Type B pancreatic cell (in vitro differentiated cells): ENCODE results near the gene RRP15. TPM values are rescaled to one million over a fixed set of nuclear protein-coding genes. Genes with fewer than 3 reads are reported as not detected.
"Not testable (repeated sequence)": the region's sequence is repeated elsewhere in the genome, so short reads cannot be mapped to it uniquely, and the experiment has no call there.

Experiments used
- DNase-seq: peaks from one replicate; pipeline ENCODE4 v3.0.0; 2021; ENCODE audit warnings: mixed read lengths; ENCODE audit not compliant: unreplicated experiment; ENCODE audit errors: extremely low spot score
- H3K27ac Mint-ChIP-seq: 2 replicates; pipeline ENCODE4 v1.8.0; 2021; ENCODE audit warnings: mild to moderate bottlenecking, mixed read lengths
- H3K27me3 Mint-ChIP-seq: 2 replicates; pipeline ENCODE4 v1.8.0; 2021; ENCODE audit warnings: mixed read lengths
- H3K36me3 Mint-ChIP-seq: 2 replicates; pipeline ENCODE4 v1.8.0; 2021; ENCODE audit warnings: mixed read lengths
- H3K4me1 Mint-ChIP-seq: one replicate; pipeline ENCODE4 v1.8.0; 2021; ENCODE audit warnings: mixed read lengths; ENCODE audit not compliant: unreplicated experiment
- H3K4me3 Mint-ChIP-seq: 2 replicates; pipeline ENCODE4 v1.8.0; 2021; ENCODE audit warnings: mild to moderate bottlenecking, mixed read lengths
- H3K9me3 Mint-ChIP-seq: 2 replicates; pipeline ENCODE4 v1.8.0; 2021; ENCODE audit warnings: mixed read lengths
- total RNA-seq: library from RNA; stranded (reverse); gene quantifications from 2 replicates; pipeline ENCODE4 v1.2.1, GENCODE V29; 2021; ENCODE audit warnings: low replicate concordance
- TF ChIP-seq, protein P1 (sequence below): fragments of 200-600 bp; sonication (generic); conservative IDR thresholded peaks from 2 replicates; pipeline ENCODE4 v1.5.0; 2021; ENCODE audit warnings: antibody characterized with exemption, mild to moderate bottlenecking

The RRP15 gene
- total RNA-seq, 1 donor from 2014 or later, result 22.9 TPM

DNA sequence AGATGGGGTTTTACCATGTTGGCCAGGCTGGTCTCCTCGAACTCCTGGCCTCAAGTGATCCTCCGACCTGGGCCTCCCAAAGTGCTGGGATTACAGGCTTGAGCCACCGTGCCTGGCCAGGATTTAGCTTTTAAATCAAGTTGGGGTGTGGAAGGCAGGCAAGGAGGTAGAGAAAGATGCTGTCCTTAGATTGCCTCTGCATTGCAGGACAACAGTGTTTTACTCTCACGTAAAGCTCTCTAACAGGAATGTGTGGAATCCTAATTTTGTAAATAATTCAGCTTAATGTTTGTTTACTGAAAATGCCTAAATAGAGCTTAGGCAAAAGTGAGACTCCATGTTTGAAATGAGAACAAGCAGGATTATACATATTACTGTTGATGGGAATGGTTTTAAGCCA is 30.5 kb downstream of the RRP15 start:
- Mint-ChIP-seq H3K36me3 (peaks cover 23% of the 10 kb centered on the region), H3K4me1 (no peaks in the 10 kb centered on the region), H3K9me3 (no peaks in the 10 kb centered on the region), H3K4me3 (no peak overlapping the region), H3K27me3 (no peaks in the 10 kb centered on the region), H3K27ac (no peak overlapping the region)
- TF ChIP-seq, protein P1, sequence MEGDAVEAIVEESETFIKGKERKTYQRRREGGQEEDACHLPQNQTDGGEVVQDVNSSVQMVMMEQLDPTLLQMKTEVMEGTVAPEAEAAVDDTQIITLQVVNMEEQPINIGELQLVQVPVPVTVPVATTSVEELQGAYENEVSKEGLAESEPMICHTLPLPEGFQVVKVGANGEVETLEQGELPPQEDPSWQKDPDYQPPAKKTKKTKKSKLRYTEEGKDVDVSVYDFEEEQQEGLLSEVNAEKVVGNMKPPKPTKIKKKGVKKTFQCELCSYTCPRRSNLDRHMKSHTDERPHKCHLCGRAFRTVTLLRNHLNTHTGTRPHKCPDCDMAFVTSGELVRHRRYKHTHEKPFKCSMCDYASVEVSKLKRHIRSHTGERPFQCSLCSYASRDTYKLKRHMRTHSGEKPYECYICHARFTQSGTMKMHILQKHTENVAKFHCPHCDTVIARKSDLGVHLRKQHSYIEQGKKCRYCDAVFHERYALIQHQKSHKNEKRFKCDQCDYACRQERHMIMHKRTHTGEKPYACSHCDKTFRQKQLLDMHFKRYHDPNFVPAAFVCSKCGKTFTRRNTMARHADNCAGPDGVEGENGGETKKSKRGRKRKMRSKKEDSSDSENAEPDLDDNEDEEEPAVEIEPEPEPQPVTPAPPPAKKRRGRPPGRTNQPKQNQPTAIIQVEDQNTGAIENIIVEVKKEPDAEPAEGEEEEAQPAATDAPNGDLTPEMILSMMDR, result no peak
- DNase-seq, result no peak

DNA sequence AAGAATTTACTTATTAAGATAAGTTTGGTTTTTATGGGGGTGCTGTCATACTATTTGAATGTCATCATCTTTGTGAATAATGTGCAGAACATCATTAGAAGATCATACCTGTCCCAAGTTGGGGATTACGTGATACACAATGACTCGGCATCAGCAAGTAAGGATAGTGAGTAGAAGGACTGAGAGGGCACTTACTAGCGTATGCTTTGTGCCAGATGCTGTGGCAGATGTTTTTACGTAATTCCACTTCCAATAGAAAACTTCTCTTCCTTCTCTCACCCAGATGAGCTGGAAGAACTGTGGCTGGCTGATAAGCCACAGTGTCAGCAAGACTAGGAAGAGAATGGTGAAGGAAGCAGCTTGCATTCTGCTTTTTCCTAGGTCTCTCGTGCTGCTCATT is 32.0 kb downstream of the RRP15 start:
- TF ChIP-seq, protein P1, result no peak
- Mint-ChIP-seq H3K27me3 (no peaks in the 10 kb centered on the region), H3K36me3 (peaks cover 18% of the 10 kb centered on the region), H3K27ac (no peak overlapping the region), H3K4me1 (no peaks in the 10 kb centered on the region), H3K4me3 (no peak overlapping the region), H3K9me3 (no peaks in the 10 kb centered on the region)
- no peak for DNase-seq

DNA sequence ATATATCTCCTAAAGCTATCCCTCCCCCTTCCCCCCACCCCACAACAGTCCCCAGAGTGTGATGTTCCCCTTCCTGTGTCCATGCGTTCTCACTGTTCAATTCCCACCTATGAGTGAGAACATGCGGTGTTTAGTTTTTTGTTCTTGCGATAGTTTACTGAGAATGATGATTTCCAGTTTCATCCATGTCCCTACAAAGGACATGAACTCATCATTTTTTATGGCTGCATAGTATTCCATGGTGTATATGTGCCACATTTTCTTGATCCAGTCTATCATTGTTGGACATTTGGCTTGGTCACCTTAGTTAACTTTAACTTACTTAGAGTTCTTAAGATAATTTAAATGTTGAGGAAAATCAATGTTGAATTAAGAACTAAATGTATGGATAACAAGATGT is 35.1 kb downstream of the RRP15 start:
- not testable (repeated sequence) for H3K27me3 Mint-ChIP-seq, DNase-seq, H3K4me1 Mint-ChIP-seq, H3K9me3 Mint-ChIP-seq, H3K27ac Mint-ChIP-seq, H3K4me3 Mint-ChIP-seq
- peaks cover 21% of the 10 kb centered on the region for H3K36me3 Mint-ChIP-seq

DNA sequence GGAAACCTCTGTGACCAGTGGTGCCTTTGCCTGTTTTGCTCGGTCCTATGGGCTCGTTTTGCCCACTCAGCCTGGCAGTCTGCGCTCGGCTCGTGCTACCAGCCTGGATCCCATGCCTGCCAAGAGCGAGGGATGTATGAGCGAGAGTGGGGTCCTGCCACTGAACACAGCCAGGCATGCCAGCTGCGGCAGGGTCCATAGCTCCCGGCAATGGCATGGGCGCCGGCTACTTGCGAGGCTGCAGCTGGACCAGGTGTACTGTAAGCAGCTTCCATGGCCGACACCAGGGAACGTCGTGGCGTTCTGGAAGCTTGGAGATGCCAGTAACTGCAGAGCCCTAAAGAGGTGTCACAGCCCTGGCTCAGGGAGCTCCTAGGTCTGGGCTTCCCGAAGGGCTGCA is 37.7 kb downstream of the RRP15 start:
- no peak for DNase-seq
- Mint-ChIP-seq H3K27ac (no peak overlapping the region), H3K27me3 (no peaks in the 10 kb centered on the region), H3K4me1 (no peaks in the 10 kb centered on the region), H3K36me3 (peaks cover 26% of the 10 kb centered on the region), H3K9me3 (no peaks in the 10 kb centered on the region), H3K4me3 (no peak overlapping the region)
- TF ChIP-seq, protein P1, result no peak

DNA sequence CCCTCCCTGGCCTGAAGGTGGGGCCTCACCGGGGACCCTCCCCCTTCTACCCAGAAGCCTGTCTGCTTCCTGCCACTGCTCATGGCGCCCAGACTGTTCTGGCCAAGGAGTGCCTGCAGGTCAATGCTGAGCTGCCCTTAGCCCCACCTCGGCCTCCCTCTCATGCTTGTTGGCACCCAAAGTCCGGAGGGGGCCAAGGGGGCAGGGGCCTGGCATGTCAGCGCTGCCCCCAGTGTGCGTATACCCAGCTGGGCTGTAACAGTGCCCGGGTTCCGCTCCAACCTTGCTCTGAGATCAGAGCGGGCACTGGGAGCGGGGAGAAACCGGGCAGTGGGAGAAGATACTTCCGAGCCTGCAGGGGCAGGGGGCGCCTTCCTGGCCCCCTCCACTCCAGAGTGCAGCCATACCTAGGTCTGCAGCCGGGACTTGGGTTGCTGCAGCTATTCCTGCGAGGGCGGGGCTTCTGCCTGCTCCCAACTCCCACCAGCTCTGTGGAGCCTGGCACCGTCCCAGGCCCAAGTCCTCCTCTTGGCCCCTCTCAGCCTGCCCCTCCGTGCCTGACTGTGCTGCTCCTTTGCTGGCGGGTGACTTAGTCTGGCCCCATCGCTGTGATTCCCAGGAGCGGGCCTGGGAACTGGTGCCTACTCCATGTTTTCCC is 38.6 kb downstream of the RRP15 start:
- TF ChIP-seq, protein P1, result no peak
- no peaks in the 10 kb centered on the region for H3K27me3 Mint-ChIP-seq
- H3K9me3 Mint-ChIP-seq, result no peaks in the 10 kb centered on the region
- no peak overlapping the region for H3K27ac Mint-ChIP-seq
- H3K4me1 Mint-ChIP-seq, result peaks cover 2% of the 10 kb centered on the region
- peaks cover 29% of the 10 kb centered on the region for H3K36me3 Mint-ChIP-seq
- no peak overlapping the region for H3K4me3 Mint-ChIP-seq
- DNase-seq, result no peak

DNA sequence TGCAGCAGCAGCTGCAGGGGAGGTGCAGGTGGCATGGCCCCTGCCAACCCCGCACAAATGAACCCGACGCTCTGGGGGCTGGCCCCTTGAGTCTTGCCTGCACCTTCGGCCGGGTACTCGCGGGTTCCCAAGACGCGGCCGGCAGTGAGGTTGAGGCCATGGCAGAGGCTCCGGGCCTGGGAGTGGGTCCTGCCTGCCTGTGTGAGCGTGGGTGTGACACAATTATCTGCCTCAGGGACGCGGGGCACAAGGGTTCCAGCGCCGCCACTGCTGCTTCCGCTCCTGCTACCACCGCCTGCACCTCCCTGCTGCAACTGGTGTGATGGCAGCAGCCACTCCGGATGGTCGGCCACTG is 39.1 kb downstream of the RRP15 start:
- Mint-ChIP-seq H3K9me3 (no peaks in the 10 kb centered on the region), H3K4me1 (peaks cover 3% of the 10 kb centered on the region), H3K36me3 (peaks cover 30% of the 10 kb centered on the region), H3K27ac (no peak overlapping the region), H3K27me3 (no peaks in the 10 kb centered on the region), H3K4me3 (no peak overlapping the region)
- TF ChIP-seq, protein P1, result no peak
- DNase-seq, result no peak
